LNCAP (cell line): ENCODE data around the gene KLHL30.

Experiments
- CTCF ChIP-seq: fragments of 450-650 bp; IDR thresholded peaks from 2 replicates; pipeline ENCODE4 v1.5.1; 2017; ENCODE audit warnings: mild to moderate bottlenecking

Gene KLHL30

GRCh38 chr2:238125127-238125885, 13.2 kb upstream of the KLHL30 start:
- no peak for TF ChIP-seq CTCF

- TF ChIP-seq CTCF, result no peak
Observed at GRCh38 chr2:238126338-238126737, 12.1 kb upstream of the KLHL30 start.

- no peak for TF ChIP-seq CTCF
Observed at GRCh38 chr2:238126775-238127164, 11.7 kb upstream of the KLHL30 start.

GRCh38 chr2:238127165-238128060, 11.1 kb upstream of the KLHL30 start:
- TF ChIP-seq CTCF, result no peak

GRCh38 chr2:238128061-238128440, 10.4 kb upstream of the KLHL30 start:
- TF ChIP-seq CTCF, result no peak

GRCh38 chr2:238128534-238129001, 9.9 kb upstream of the KLHL30 start:
- no peak for TF ChIP-seq CTCF

GRCh38 chr2:238129166-238130010, 9.1 kb upstream of the KLHL30 start:
- no peak for TF ChIP-seq CTCF
